NCI-H2107 treated with DMSO at 0.1 percent for 48 hours (cell line): ENCODE measurements around the gene ACVR1B.
A peak's percentile ranks its signal among the peaks of the same experiment; 100 is the strongest.
"Not testable (repeated sequence)": the region's sequence is repeated elsewhere in the genome, so short reads cannot be mapped to it uniquely, and the experiment has no call there.

Source experiments
- DNase-seq: peaks from one replicate; lab custom pipeline; 2025; ENCODE audit not compliant: unreplicated experiment; lab: John Stamatoyannopoulos, UW

Gene ACVR1B

DNA sequence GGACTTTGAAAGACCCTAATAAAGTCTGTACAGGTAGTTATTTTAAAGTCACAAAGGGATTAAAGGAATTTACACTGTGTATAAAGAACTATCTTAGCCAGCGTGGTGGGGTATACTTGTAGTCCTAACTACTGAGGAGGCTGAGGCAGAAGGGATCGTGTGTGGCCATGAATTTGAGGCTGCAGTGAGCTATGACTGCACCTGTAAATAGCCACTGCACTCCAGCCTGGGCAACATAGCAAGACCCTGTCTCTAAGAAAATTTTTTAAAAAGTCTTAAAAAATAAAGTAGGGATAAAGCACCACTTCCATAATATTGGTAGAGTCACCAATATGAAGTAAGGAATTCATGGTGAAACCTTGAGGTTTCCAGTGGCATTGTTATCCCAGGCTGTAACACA is 18.1 kb downstream of the ACVR1B start:
- DNase-seq = no peak

GRCh38 chr12:51970904-51971646 is 19.6 kb downstream of the ACVR1B start:
- no peak for DNase-seq

GRCh38 chr12:51971679-51972421 is 20.4 kb downstream of the ACVR1B start:
- no peak for DNase-seq

GRCh38 chr12:51972422-51972812 is 20.9 kb downstream of the ACVR1B start:
- DNase-seq = no peak

- no peak for DNase-seq
Measured at GRCh38 chr12:51972849-51973273, 21.4 kb downstream of the ACVR1B start.

DNA sequence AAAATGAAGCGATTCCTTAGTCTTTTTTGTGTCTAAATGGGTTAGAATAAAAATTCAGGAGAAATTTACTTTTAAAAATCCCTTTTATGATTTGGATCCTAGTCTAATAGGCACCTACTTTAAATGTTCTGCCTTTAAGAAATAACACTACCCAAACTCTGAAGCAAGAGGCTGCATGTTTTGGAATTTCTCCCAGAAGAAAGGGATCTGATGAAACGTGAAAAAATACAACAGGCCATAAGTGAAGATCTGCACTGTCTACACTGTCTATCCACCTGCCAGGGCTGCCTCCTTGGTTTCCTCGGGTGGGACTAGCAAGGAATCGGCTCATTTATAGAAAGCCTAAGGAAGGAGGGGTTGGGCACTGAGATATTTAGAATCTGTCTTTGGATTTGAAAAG is 22.1 kb downstream of the ACVR1B start:
- DNase-seq = no peak

DNA sequence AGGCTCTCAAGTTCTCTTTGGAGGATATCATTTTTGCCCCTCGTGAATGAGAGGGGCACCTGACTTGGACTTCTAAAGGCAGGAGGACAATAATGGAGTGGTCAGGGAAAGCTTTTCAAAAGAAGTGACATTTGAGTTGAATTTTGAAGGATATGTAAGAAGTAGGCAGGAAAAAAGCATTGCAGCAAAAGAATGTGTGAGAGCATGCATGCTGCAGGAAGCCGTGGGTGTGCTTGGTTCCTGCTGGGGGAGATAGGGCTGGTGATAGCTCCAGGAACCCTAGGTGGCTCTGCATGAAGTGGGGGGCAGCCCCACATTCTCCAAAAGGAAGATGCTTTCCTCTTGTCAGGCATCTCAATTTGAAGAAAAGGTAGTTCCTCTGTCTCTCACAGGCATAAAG is 23.1 kb downstream of the ACVR1B start:
- DNase-seq = no peak

DNA sequence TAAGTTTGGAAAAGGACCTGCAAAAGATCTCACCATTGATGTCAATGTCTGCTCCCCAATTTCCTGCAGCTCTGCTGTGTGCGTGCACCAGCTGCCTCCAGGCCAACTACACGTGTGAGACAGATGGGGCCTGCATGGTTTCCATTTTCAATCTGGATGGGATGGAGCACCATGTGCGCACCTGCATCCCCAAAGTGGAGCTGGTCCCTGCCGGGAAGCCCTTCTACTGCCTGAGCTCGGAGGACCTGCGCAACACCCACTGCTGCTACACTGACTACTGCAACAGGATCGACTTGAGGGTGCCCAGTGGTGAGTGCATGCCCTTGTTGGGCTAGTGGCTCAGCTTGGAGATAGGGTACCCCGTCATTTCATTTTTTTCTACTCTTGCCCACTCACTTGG is 23.7 kb downstream of the ACVR1B start:
- DNase-seq = no peak

GRCh38 chr12:51976376-51977160 is 25.1 kb downstream of the ACVR1B start:
- no peak for DNase-seq

DNA sequence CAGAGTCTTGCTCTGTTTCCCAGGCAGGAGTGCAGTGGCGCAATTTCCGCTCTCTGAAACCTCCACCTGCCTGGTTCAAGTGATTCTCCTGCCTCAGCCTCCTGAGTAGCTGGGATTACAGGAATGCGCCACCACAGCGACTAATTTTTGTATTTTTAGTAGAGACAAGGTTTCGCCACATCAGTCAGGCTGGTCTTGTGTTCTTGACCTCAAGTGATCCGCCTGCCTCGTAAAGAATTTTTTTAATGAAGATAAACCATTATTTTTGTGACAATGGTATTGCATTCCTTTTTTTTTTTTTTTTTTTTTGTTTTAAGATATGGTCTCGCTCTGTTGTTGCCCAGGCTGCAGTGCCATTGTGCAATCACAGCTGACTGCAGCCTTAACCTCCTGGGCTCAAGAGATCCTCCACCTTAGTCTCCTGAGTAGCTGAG is 25.8 kb downstream of the ACVR1B start:
- no peak for DNase-seq

GRCh38 chr12:51979306-51979705 is 27.8 kb downstream of the ACVR1B start:
- DNase-seq = not testable (repeated sequence)

DNA sequence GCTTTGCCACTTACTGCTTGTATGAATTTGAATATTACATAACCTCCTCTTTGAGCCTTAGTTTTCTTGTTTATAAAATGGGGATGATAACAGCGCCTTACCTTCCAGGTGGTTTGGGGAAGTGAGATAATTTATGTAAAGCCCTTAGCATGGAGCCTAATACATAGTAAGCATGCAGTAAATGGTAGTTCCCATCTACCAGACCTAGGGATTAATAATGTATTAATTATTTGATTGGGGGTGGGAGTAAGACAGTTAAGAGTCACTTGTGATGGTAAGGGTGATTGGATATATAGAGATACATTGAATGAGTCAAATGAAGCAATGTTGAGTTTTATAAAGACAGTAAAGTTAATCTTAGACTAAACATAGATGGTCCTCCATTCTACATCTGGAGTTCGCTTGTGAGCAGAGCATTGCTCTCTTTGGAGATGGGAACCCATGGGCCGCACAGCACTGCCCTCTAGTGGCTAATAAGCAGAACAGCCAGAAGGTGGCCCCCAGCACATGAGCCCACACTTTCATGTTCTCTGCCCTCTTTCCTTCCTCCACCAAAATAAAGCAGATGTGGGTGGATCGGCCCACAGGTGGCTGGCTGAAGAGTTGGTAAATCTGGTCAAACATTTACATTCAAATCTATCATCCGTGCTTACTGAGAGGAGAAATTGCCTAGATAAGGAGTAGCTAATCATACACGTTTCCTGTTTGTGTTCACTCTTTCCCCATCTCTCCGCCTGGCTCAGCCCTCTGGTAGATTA is 28.7 kb downstream of the ACVR1B start:
- DNase-seq = peak; percentile 39

GRCh38 chr12:51980809-51981127 is 29.3 kb downstream of the ACVR1B start:
- no peak for DNase-seq

DNA sequence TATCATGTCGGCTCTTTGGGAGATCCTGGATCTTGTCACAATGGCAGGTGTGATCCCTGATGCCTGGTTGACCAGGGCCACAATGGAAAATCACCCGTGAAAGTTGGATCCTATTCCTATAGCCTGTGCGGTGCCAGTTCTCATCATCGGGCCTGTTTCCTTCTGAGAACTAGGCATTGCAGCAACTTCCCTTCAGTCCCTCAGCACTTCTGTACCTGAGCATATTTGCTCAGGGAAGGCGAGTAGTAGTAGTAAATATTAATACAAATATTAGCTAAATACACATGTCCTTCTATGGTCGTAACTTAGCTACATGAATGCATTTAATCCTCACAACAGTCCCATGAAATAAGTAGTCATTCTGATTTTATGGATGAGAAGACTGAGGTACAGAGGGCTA is 33.2 kb downstream of the ACVR1B start:
- DNase-seq = no peak

- DNase-seq = no peak
Measured at GRCh38 chr12:51985154-51985835, 33.8 kb downstream of the ACVR1B start.

DNA sequence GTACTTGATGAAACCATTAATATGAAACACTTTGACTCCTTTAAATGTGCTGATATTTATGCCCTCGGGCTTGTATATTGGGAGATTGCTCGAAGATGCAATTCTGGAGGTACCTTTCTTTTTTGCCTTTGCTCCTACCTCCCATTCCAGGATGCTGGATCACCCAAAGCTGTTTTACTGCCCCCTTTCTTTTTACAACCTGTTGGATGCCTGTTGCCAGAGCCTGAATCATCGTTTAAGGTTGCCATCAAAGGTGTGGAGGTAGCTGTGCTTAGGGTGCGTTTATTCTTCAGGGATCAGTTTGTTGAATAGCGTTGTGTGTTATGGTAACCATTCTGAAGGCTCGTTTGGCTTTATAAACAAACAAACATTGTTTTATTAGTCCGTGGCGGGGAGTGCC is 35.3 kb downstream of the ACVR1B start:
- DNase-seq = no peak

GRCh38 chr12:51992246-51992645 is 40.7 kb downstream of the ACVR1B start:
- no peak for DNase-seq

- DNase-seq = no peak
Measured at GRCh38 chr12:51994539-51994820, 43.0 kb downstream of the ACVR1B start.

DNA sequence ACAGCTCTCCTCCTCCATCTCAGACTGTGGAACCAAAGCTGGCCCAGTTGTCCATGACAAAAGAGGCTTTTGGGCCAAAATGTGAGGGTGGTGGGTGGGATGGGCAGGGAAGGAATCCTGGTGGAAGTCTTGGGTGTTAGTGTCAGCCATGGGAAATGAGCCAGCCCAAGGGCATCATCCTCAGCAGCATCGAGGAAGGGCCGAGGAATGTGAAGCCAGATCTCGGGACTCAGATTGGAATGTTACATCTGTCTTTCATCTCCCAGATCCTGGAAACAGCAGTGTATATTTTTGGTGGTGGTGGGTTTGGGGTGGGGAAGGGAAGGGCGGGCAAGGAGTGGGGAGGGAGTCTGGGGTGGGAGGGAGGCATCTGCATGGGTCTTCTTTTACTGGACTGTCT is 43.5 kb downstream of the ACVR1B start:
- no peak for DNase-seq

GRCh38 chr12:51997136-51997535 is 45.6 kb downstream of the ACVR1B start:
- DNase-seq = no peak

DNA sequence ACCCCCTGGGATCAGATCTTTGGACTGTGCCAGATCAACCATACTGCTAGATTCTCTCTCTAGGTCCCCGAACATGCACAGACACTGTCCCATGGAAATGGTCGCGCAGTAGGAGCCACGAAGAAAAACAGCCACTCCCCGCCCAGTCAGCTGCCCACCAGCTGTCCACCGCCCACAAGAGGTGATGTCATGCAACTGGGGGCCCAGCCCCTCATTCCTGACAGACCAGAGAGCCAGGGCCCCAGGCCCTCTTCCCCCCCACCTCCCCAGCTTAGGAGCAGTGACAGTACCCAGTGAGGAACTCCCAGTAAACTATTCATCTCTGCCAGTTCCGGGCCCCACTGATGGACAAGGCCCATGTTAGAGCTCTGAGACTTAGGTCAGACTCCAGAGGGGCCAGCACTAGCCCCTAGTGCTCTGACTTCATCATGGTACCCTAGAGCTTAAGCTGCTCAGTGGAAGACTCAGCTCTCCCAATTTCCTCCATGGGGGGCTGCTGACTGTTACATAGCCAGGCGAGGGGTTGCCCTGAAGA is 51.6 kb downstream of the ACVR1B start:
- no peak for DNase-seq
